ENCODE measurements around the gene NSD2.

- no peak for TF ChIP-seq CTCF (conservative IDR thresholded peaks at IDR 0.05 in 1 of 2, IDR thresholded peaks at IDR 0.05 in 1 of 2; ENCODE audit: low read depth in 1 of 2, low read length in 2 of 2)
- no peak for TF ChIP-seq EZH2 (IDR thresholded peaks at IDR 0.05; ENCODE audit: low read length, missing control alignments)
Observed at GRCh38 chr4:1862961-1863296, 8.3 kb upstream of the NSD2 start.

Data from fibroblast of lung (primary cell).